Hepatocyte (in vitro differentiated cells): ENCODE measurements around the gene PROC. TPM values are rescaled to one million over a fixed set of nuclear protein-coding genes. Genes with fewer than 3 reads are reported as not detected.
A peak's percentile ranks its signal among the peaks of the same experiment; 100 is the strongest.

Source experiments
- DNase-seq: peaks from one replicate; pipeline ENCODE4 v3.0.0-alpha.2; 2016; ENCODE audit warnings: low spot score
- H2AFZ ChIP-seq: fragments of 200-600 bp; sonication (generic); 2 replicates; pipeline ENCODE4 v1.6.0; 2016; ENCODE audit warnings: antibody characterized with exemption, mild to moderate bottlenecking
- H3K27ac ChIP-seq: fragments of 200-600 bp; sonication (generic); 2 replicates; pipeline ENCODE4 v1.5.1; 2016; ENCODE audit warnings: mild to moderate bottlenecking
- H3K27me3 ChIP-seq: fragments of 200-600 bp; sonication (generic); 2 replicates; pipeline ENCODE4 v1.6.1; 2016
- H3K36me3 ChIP-seq: fragments of 200-600 bp; sonication (generic); replicated peaks from 2 replicates; pipeline ENCODE4 v1.5.1; 2016; ENCODE audit warnings: low read depth; ENCODE audit not compliant: insufficient read depth
- H3K4me1 ChIP-seq: fragments of 200-600 bp; sonication (generic); 2 replicates; pipeline ENCODE4 v1.5.1; 2016; ENCODE audit warnings: mild to moderate bottlenecking, moderate library complexity; ENCODE audit not compliant: insufficient read depth
- H3K4me2 ChIP-seq: fragments of 200-600 bp; sonication (generic); 2 replicates; pipeline ENCODE4 v1.6.0; 2016
- H3K4me3 ChIP-seq: fragments of 200-600 bp; sonication (generic); 2 replicates; pipeline ENCODE4 v1.5.1; 2016; ENCODE audit warnings: mild to moderate bottlenecking
- H3K79me2 ChIP-seq: fragments of 200-600 bp; sonication (generic); 2 replicates; pipeline ENCODE4 v1.6.0; 2017; ENCODE audit warnings: mild to moderate bottlenecking
- H3K9me2 ChIP-seq: fragments of 200-600 bp; sonication (generic); replicated peaks from 2 replicates; pipeline ENCODE4 v1.6.0; 2017; ENCODE audit warnings: mild to moderate bottlenecking; ENCODE audit not compliant: insufficient read depth
- H3K9me3 ChIP-seq: fragments of 200-600 bp; sonication (generic); 2 replicates; pipeline ENCODE4 v1.5.1; 2016; ENCODE audit warnings: low read depth, mild to moderate bottlenecking
- H4K20me1 ChIP-seq: fragments of 200-600 bp; sonication (generic); 2 replicates; pipeline ENCODE4 v1.6.0; 2016; ENCODE audit warnings: mild to moderate bottlenecking; ENCODE audit not compliant: insufficient read depth, poor library complexity, severe bottlenecking
- EZH2 ChIP-seq: fragments of 200-600 bp; sonication (generic); IDR thresholded peaks from 2 replicates; pipeline ENCODE4 v1.6.1; 2016; ENCODE audit warnings: antibody characterized with exemption, mild to moderate bottlenecking, borderline replicate concordance
- EZH2phosphoT487 ChIP-seq: fragments of 200-600 bp; sonication (generic); IDR thresholded peaks from one replicate; pipeline ENCODE4 v1.6.1; 2018; ENCODE audit warnings: antibody characterized with exemption, mild to moderate bottlenecking, low read depth, moderate library complexity; ENCODE audit not compliant: unreplicated experiment, severe bottlenecking
- WGBS: methylation state at CpG from one replicate; pipeline ENCODE4 v1.1.6; 2016; ENCODE audit warnings: low lambda C conversion rate; ENCODE audit errors: missing lambda C conversion rate; 5-methylcytosine and 5-hydroxymethylcytosine counted together
- polyA plus RNA-seq: library from polyadenylated mRNA; unstranded; fragments of >200 nt; fragmentation: Nextera tagmentation; extraction: Ambion mirVana; gene quantifications from 2 replicates; pipeline ENCODE4 v1.2.1, GENCODE V29; 2016
- total RNA-seq: library from RNA; depleted of rRNA; stranded (reverse); fragments of >200 nt; gene quantifications from 2 replicates; pipeline ENCODE4 v1.2.3, GENCODE V29; 2014
- TF ChIP-seq, protein P1 (sequence below): fragments of 200-600 bp; sonication (generic); IDR thresholded peaks from 2 replicates; pipeline ENCODE4 v1.5.1; 2016; ENCODE audit warnings: antibody characterized with exemption, mild to moderate bottlenecking; ENCODE audit not compliant: poor library complexity

PROC gene
- total and polyA plus RNA-seq, 2 experiments from 2014 or later, result 42.6 to 70.2 TPM

DNA sequence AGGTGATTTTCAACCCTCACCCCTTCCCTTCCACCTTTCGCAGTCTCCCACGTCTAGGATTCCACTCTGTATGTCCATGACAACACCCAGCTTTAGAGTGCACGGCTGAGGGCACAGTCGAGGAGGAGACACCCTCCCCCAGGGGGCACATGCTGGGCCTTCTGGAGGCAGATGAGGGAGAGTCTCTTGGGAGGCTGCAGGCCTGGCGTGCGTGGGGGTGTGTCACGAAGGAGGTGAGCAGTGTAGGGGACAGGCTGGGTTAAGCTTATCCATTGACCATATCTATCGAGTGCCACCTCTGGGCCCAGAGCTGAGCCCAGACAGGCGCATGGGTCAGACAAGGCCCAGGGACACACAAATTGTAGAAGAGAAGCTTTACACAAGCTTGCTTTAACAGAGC lies 18.8 kb downstream of the PROC start:
- Histone ChIP-seq H3K36me3 (no peaks in the 10 kb centered on the region), H3K4me1 (peaks cover 12% of the 10 kb centered on the region), H3K4me3 (no peak overlapping the region), H3K9me3 (no peaks in the 10 kb centered on the region), H3K79me2 (no peaks in the 10 kb centered on the region), H3K27ac (peak overlapping the region; percentile 91), H2AFZ (no peak overlapping the region), H4K20me1 (no peaks in the 10 kb centered on the region), H3K9me2 (no peaks in the 10 kb centered on the region), H3K4me2 (no peak overlapping the region), H3K27me3 (no peaks in the 10 kb centered on the region)
- DNase-seq, result no peak
- TF ChIP-seq EZH2, result no peak
- no peak for TF ChIP-seq EZH2phosphoT487
- 94% methylated on average over 9 of the region's 9 CpGs for WGBS

DNA sequence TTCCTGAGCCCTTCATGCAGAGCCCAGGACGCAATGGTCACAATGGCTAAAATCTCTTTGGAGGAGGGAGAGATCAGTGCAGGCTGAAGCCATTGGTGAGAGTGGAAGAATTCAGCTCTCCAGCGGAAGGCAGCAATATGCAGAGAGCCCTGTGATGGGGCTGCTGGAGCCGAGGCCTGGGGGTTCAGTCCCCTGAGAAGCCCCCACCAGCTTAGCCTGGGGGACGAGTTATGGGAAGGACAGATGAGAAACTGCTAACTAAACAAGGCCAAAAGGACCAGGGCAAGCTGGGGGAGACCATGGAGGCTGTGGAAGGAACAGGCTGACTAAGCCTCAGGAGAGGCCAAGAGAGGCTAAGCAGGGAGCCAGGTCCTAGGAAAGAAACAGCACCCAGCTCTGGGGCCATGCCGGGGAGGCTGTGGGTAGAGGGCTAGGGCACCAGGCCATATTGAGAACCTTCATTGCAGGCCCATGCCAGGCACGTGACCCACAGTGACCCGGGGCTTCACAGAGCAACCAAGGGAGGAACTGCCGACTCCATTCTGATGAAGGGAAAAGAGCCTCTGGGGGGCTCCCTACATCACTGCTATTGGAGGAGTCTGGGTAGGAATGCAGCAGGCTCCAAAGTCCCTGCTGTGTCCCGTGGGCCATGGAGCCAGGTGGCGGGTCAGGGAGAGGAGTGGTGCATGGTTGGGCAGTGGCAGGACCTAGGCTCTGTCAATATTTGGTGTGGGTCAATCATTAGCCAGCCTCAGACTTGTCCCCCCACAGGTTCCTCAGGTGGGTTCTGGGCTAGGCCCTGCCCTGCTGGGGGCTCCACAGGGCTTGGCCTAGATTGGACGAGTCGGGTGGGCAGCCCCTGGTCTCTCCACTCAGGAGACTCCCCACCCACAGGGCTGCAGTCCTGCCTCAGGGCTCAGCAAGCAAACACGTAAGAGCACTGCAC lies 19.8 kb downstream of the PROC start:
- H3K79me2 ChIP-seq, result no peaks in the 10 kb centered on the region
- no peak overlapping the region for H2AFZ ChIP-seq
- peak overlapping the region; percentile 13 for H3K4me2 ChIP-seq
- H3K9me2 ChIP-seq, result no peaks in the 10 kb centered on the region
- 64% methylated on average over 13 of the region's 13 CpGs for WGBS
- H3K27me3 ChIP-seq, result no peaks in the 10 kb centered on the region
- no peak for TF ChIP-seq EZH2phosphoT487
- TF ChIP-seq EZH2, result no peak
- TF ChIP-seq, protein P1, sequence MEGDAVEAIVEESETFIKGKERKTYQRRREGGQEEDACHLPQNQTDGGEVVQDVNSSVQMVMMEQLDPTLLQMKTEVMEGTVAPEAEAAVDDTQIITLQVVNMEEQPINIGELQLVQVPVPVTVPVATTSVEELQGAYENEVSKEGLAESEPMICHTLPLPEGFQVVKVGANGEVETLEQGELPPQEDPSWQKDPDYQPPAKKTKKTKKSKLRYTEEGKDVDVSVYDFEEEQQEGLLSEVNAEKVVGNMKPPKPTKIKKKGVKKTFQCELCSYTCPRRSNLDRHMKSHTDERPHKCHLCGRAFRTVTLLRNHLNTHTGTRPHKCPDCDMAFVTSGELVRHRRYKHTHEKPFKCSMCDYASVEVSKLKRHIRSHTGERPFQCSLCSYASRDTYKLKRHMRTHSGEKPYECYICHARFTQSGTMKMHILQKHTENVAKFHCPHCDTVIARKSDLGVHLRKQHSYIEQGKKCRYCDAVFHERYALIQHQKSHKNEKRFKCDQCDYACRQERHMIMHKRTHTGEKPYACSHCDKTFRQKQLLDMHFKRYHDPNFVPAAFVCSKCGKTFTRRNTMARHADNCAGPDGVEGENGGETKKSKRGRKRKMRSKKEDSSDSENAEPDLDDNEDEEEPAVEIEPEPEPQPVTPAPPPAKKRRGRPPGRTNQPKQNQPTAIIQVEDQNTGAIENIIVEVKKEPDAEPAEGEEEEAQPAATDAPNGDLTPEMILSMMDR, result no peak
- peak; percentile 80 for DNase-seq
- peaks cover 12% of the 10 kb centered on the region for H3K4me1 ChIP-seq
- H3K9me3 ChIP-seq, result no peaks in the 10 kb centered on the region
- no peak overlapping the region for H3K4me3 ChIP-seq
- no peaks in the 10 kb centered on the region for H4K20me1 ChIP-seq
- H3K36me3 ChIP-seq, result no peaks in the 10 kb centered on the region
- H3K27ac ChIP-seq, result peak overlapping the region; percentile 91

DNA sequence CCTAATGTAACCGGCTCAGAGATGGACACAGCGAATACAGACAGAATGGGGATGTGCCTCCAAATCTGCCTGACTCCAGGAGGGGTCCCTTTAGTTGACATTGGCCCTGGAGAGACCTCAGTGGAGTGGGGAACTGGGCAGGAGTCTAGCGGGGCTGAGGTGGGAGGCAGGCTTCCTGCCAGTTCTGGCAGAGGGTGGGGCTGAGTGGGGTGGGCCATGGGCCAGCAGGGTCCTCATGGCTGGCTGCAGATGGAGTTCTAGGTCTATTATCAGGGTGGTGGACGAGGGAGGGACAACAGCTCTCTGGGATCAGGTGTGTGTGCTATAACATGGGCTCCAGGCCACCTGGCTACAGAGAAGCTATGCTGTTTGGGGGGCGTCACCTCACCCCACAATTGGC lies 21.1 kb downstream of the PROC start:
- Histone ChIP-seq H3K27me3 (no peaks in the 10 kb centered on the region), H3K9me2 (no peaks in the 10 kb centered on the region), H3K4me2 (no peak overlapping the region), H3K4me3 (no peak overlapping the region), H3K4me1 (peaks cover 12% of the 10 kb centered on the region), H2AFZ (no peak overlapping the region), H4K20me1 (no peaks in the 10 kb centered on the region), H3K9me3 (no peaks in the 10 kb centered on the region), H3K27ac (peak overlapping the region; percentile 84), H3K79me2 (no peaks in the 10 kb centered on the region), H3K36me3 (no peaks in the 10 kb centered on the region)
- WGBS, result 78% methylated on average over 5 of the region's 5 CpGs
- no peak for DNase-seq
- TF ChIP-seq EZH2 (no peak), EZH2phosphoT487 (no peak)
- TF ChIP-seq, protein P1, result no peak

DNA sequence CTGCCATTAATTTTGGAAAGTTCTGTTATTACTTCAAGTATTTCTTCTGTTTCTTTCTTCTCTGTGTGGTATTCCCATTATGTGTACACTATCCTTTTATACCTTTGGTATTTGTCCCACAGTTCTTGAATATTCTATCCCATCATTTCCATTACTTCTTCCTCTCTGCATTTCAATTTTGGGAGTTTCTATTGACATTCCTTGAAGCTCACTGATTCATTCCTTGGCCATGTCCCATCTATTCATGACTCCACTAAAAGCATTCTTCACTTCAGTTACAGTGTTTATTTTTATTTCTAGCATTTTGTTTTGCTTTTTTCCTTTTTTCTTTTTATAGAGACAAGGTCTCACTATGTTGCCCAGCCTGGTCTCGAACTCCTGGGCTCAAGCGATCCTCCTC lies 30.3 kb downstream of the PROC start:
- no peak overlapping the region for H3K4me3 ChIP-seq
- H3K36me3 ChIP-seq, result no peaks in the 10 kb centered on the region
- no peaks in the 10 kb centered on the region for H3K27me3 ChIP-seq
- TF ChIP-seq EZH2 (no peak), EZH2phosphoT487 (no peak)
- TF ChIP-seq, protein P1, result no peak
- H3K4me2 ChIP-seq, result no peak overlapping the region
- no peaks in the 10 kb centered on the region for H4K20me1 ChIP-seq
- H3K4me1 ChIP-seq, result no peaks in the 10 kb centered on the region
- H3K9me3 ChIP-seq, result no peaks in the 10 kb centered on the region
- 98% methylated on average over 2 of the region's 2 CpGs for WGBS
- H3K79me2 ChIP-seq, result no peaks in the 10 kb centered on the region
- no peak overlapping the region for H2AFZ ChIP-seq
- no peak overlapping the region for H3K27ac ChIP-seq
- no peak for DNase-seq
- no peaks in the 10 kb centered on the region for H3K9me2 ChIP-seq
